Activated CD8-positive, alpha-beta T cell treated with anti-CD3 and anti-CD28 coated beads, Interleukin-2, amount 10 ng/mL, durations not matched to agents 7 days and 5 days (primary cell): Measurements from ENCODE around the gene ECT2L. TPM values are rescaled to one million over a fixed set of nuclear protein-coding genes. Genes with fewer than 3 reads are reported as not detected.

Source experiments
- ATAC-seq: fragments of 150-1000 bp; cut with Tn5 transposase; one replicate; pipeline ENCODE4 v1.10.0; 2021; ENCODE audit warnings: moderate library complexity
- CTCF ChIA-PET: fragments of 350-600 bp; sonication (Branson Sonifier 250); formaldehyde crosslinking; loops from one replicate; lab custom pipeline; 2021; ENCODE audit warnings: antibody characterized with exemption; lab: Charles Lee
- POLR2A ChIA-PET: fragments of 350-600 bp; sonication (Branson Sonifier 250); formaldehyde crosslinking; loops from one replicate; lab custom pipeline; 2021; ENCODE audit warnings: antibody characterized with exemption; lab: Charles Lee
- DNase-seq: peaks from one replicate; pipeline ENCODE4 v3.0.0-alpha.2; 2020
- H3K27ac Mint-ChIP-seq: one replicate; pipeline ENCODE4 v1.8.0; 2021; ENCODE audit warnings: mild to moderate bottlenecking, mixed read lengths
- H3K27me3 Mint-ChIP-seq: one replicate; pipeline ENCODE4 v1.8.0; 2021; ENCODE audit warnings: low read depth, mixed read lengths
- H3K36me3 Mint-ChIP-seq: one replicate; pipeline ENCODE4 v1.8.0; 2021; ENCODE audit warnings: low read depth, mixed read lengths
- H3K4me1 Mint-ChIP-seq: one replicate; pipeline ENCODE4 v1.8.0; 2021; ENCODE audit warnings: low read depth, mixed read lengths
- H3K4me3 Mint-ChIP-seq: one replicate; pipeline ENCODE4 v1.8.0; 2021; ENCODE audit warnings: mild to moderate bottlenecking, mixed read lengths
- H3K9me3 Mint-ChIP-seq: one replicate; pipeline ENCODE4 v1.8.0; 2022; ENCODE audit warnings: mixed read lengths; ENCODE audit not compliant: insufficient read depth
- total RNA-seq, 2 experiments: library from RNA; stranded (reverse); gene quantifications; one replicate each; pipeline ENCODE4 v1.2.3, GENCODE V29; 2021

The ECT2L gene
- total RNA-seq, 2 experiments from 2014 or later = not detected

DNA sequence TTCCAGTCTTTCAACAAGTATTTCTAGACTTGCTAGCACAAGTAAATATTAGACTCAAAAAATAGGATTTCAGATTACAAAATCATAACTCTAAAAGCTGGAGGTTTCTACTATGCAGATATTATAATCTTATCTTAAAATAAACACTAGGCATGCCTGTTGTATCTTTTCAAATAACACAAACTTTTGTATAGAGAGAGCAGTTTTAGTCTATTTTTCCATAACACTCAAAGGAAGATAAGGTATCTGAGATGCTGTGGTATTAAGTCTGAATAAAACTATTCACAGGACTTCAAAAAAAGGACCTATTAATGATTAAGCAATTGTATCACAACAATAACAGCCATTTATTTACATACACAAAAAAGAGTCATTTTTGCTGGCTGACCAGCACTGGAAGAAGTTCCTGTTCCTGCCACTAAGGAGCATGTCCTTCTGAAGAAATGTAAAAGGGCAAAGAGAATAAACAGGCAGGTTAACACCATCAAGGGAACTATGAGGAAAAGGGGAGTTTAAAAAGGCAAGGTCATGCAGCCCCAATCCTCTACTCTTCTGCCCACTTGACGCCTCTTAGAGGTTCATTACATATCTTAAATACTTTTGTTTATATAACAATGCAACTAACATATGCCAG lies 152.8 kb downstream of the ECT2L start:
- Mint-ChIP-seq H3K36me3 (peaks cover 27% of the 10 kb centered on the region), H3K27me3 (no peaks in the 10 kb centered on the region), H3K4me1 (peaks cover 46% of the 10 kb centered on the region), H3K27ac (no peak overlapping the region), H3K9me3 (no peaks in the 10 kb centered on the region), H3K4me3 (no peak overlapping the region)
- DNase-seq = no peak
- ChIA-PET CTCF (no interaction called here), POLR2A (no interaction called here)
- ATAC-seq = no peak

- no peak overlapping the region for H3K4me3 Mint-ChIP-seq
- ATAC-seq = no peak
- no peaks in the 10 kb centered on the region for H3K27me3 Mint-ChIP-seq
- peaks cover 14% of the 10 kb centered on the region for H3K36me3 Mint-ChIP-seq
- no peak for DNase-seq
- ChIA-PET CTCF (interaction anchor here (1.0 kb wide), 1 partner anchor 18 kb away, joined by 3 read pairs; no protein-coding TSS in a partner anchor), POLR2A (interaction anchor here (0.5 kb wide), 1 partner anchor 181 kb away, joined by 3 read pairs; no protein-coding TSS in a partner anchor)
- H3K27ac Mint-ChIP-seq = no peak overlapping the region
- H3K9me3 Mint-ChIP-seq = peaks cover 6% of the 10 kb centered on the region
- H3K4me1 Mint-ChIP-seq = peaks cover 39% of the 10 kb centered on the region
These were observed 157.6 kb downstream of the ECT2L start for GRCh38 chr6:138953451-138953850.

Other genes with a start within 250 kb of the ECT2L start
- gene CCDC28A, start 22.3 kb upstream of the ECT2L start, total RNA-seq = 10 to 100 TPM; 17.4 to 19.2 TPM
- 10 to 100 TPM; 39.2 to 45.2 TPM for gene REPS1, start 192.2 kb downstream of the ECT2L start, total RNA-seq
- 100 to 1,000 TPM; 124 to 134 TPM for gene ABRACL, start 232.7 kb downstream of the ECT2L start, total RNA-seq